H9 (cell line): ENCODE data around the gene ACAA2. TPM values are rescaled to one million over a fixed set of nuclear protein-coding genes. Genes with fewer than 3 reads are reported as not detected.

ENCODE experiments used
- DNase-seq: peaks from one replicate; pipeline ENCODE4 v3.0.0-alpha.2; 2017
- H2AFZ ChIP-seq: one replicate; pipeline ENCODE4 v1.6.1; 2013; ENCODE audit warnings: mild to moderate bottlenecking, low read length, control low read depth, moderate library complexity
- H2AK5ac ChIP-seq: 2 replicates; pipeline ENCODE4 v1.6.1; 2013; ENCODE audit warnings: low read length, control low read depth, mixed read lengths; ENCODE audit not compliant: insufficient read length
- H2BK120ac ChIP-seq: one replicate; pipeline ENCODE4 v1.6.1; 2013; ENCODE audit warnings: low read depth, mild to moderate bottlenecking, low read length, control low read depth, inconsistent platforms; ENCODE audit not compliant: poor library complexity, severe bottlenecking
- H2BK12ac ChIP-seq: 2 replicates; pipeline ENCODE4 v1.6.1; 2013; ENCODE audit warnings: low read length, control low read depth, mixed read lengths, low read depth; ENCODE audit not compliant: insufficient read length
- H2BK15ac ChIP-seq: 2 replicates; pipeline ENCODE4 v1.6.1; 2013; ENCODE audit warnings: low read depth, low read length, control low read depth
- H2BK20ac ChIP-seq: one replicate; pipeline ENCODE4 v1.6.1; 2013; ENCODE audit warnings: low read depth, mild to moderate bottlenecking, low read length, control low read depth, inconsistent platforms; ENCODE audit not compliant: poor library complexity, severe bottlenecking
- H2BK5ac ChIP-seq: 2 replicates; pipeline ENCODE4 v1.6.1; 2013; ENCODE audit warnings: low read length, control low read depth, mixed read lengths; ENCODE audit not compliant: insufficient read length
- H3K14ac ChIP-seq: 2 replicates; pipeline ENCODE4 v1.6.1; 2013; ENCODE audit warnings: low read length, control low read depth; ENCODE audit not compliant: insufficient read depth
- H3K18ac ChIP-seq: 2 replicates; pipeline ENCODE4 v1.6.1; 2013; ENCODE audit warnings: low read depth, mild to moderate bottlenecking, mixed read lengths, low read length, control low read depth; ENCODE audit not compliant: insufficient read length
- H3K23ac ChIP-seq: 2 replicates; pipeline ENCODE4 v1.6.1; 2013; ENCODE audit warnings: low read length, control low read depth, mixed read lengths, low read depth; ENCODE audit not compliant: insufficient read length
- H3K23me2 ChIP-seq: 2 replicates; pipeline ENCODE4 v1.6.1; 2013; ENCODE audit warnings: low read depth, mild to moderate bottlenecking, mixed read lengths, low read length, control low read depth; ENCODE audit not compliant: insufficient read length, poor library complexity, severe bottlenecking
- H3K27ac ChIP-seq: 2 replicates; pipeline ENCODE4 v1.5.1; 2013; ENCODE audit warnings: low read length, control low read depth, mixed read lengths, low read depth; ENCODE audit not compliant: insufficient read length
- H3K27me3 ChIP-seq: 2 replicates; pipeline ENCODE4 v1.6.1; 2013; ENCODE audit warnings: low read length, control low read depth, inconsistent platforms; ENCODE audit not compliant: insufficient read depth
- H3K4ac ChIP-seq: 2 replicates; pipeline ENCODE4 v1.6.1; 2013; ENCODE audit warnings: low read depth, mild to moderate bottlenecking, control low read depth, inconsistent platforms, low read length, moderate library complexity
- H3K4me1 ChIP-seq: 2 replicates; pipeline ENCODE4 v1.6.1; 2013; ENCODE audit warnings: low read length, control low read depth, inconsistent platforms; ENCODE audit not compliant: insufficient read depth
- H3K4me2 ChIP-seq: 2 replicates; pipeline ENCODE4 v1.6.1; 2013; ENCODE audit warnings: low read length, control low read depth, mixed read lengths; ENCODE audit not compliant: insufficient read length, insufficient read depth
- H3K56ac ChIP-seq: 2 replicates; pipeline ENCODE4 v1.6.1; 2013; ENCODE audit warnings: low read depth, mild to moderate bottlenecking, mixed read lengths, low read length, control low read depth; ENCODE audit not compliant: insufficient read length
- H3K79me1 ChIP-seq: 2 replicates; pipeline ENCODE4 v1.6.1; 2013; ENCODE audit warnings: low read depth, mild to moderate bottlenecking, moderate library complexity, low read length, control low read depth, inconsistent platforms; ENCODE audit not compliant: insufficient read depth, poor library complexity, severe bottlenecking
- H3K79me2 ChIP-seq: 2 replicates; pipeline ENCODE4 v1.6.1; 2013; ENCODE audit warnings: low read length, control low read depth, inconsistent platforms; ENCODE audit not compliant: insufficient read depth
- H3K9ac ChIP-seq: 2 replicates; pipeline ENCODE4 v1.6.1; 2013; ENCODE audit warnings: low read length, control low read depth, mixed read lengths; ENCODE audit not compliant: insufficient read length; ENCODE audit errors: extremely low read depth
- H3K9me3 ChIP-seq: one replicate; pipeline ENCODE4 v1.6.1; 2013; ENCODE audit warnings: low read depth, low read length, inconsistent platforms; ENCODE audit not compliant: control insufficient read depth
- H3T11ph ChIP-seq: one replicate; pipeline ENCODE4 v1.6.1; 2013; ENCODE audit warnings: mild to moderate bottlenecking, low read length, control low read depth, inconsistent platforms
- H4K20me1 ChIP-seq: one replicate; pipeline ENCODE4 v1.6.1; 2013; ENCODE audit not compliant: control insufficient read depth, insufficient read length, insufficient read depth
- H4K5ac ChIP-seq: 2 replicates; pipeline ENCODE4 v1.6.1; 2013; ENCODE audit warnings: low read depth, mild to moderate bottlenecking, mixed read lengths, low read length, control low read depth; ENCODE audit not compliant: insufficient read length
- H4K8ac ChIP-seq: replicated peaks from 2 replicates; pipeline ENCODE4 v1.6.1; 2013; ENCODE audit warnings: low read length, control low read depth, mixed read lengths, low read depth; ENCODE audit not compliant: insufficient read length
- H4K91ac ChIP-seq: 2 replicates; pipeline ENCODE4 v1.6.1; 2013; ENCODE audit warnings: low read depth, mild to moderate bottlenecking, moderate library complexity, mixed read lengths, low read length, control low read depth; ENCODE audit not compliant: insufficient read length
- H3K27ac Mint-ChIP-seq, 3 experiments: 2 replicates in 2 of 3; 3 replicates in 1 of 3; pipeline ENCODE4 v1.8.0; 2020 to 2021; ENCODE audit warnings: mixed read lengths in 3 of 3, mild to moderate bottlenecking in 1 of 3, moderate library complexity in 1 of 3
- H3K27me3 Mint-ChIP-seq: 2 replicates; pipeline ENCODE4 v1.8.0; 2021; ENCODE audit warnings: low read depth, mild to moderate bottlenecking, moderate library complexity, mixed read lengths
- H3K36me3 Mint-ChIP-seq, 3 experiments: 2 replicates in 2 of 3; 3 replicates in 1 of 3; pipeline ENCODE4 v1.8.0; 2020 to 2021; ENCODE audit warnings: low read depth in 3 of 3, mixed read lengths in 3 of 3; ENCODE audit not compliant: insufficient read depth in 1 of 3
- H3K4me1 Mint-ChIP-seq, 2 experiments: 2 replicates each; pipeline ENCODE4 v1.8.0; 2020; ENCODE audit warnings: mixed read lengths in 2 of 2
- H3K4me3 Mint-ChIP-seq, 2 experiments: 2 replicates in 1 of 2; 3 replicates in 1 of 2; pipeline ENCODE4 v1.8.0; 2020 to 2021; ENCODE audit warnings: mild to moderate bottlenecking in 2 of 2, mixed read lengths in 2 of 2, moderate library complexity in 1 of 2
- H3K9me3 Mint-ChIP-seq, 2 experiments: 2 replicates in 1 of 2; 3 replicates in 1 of 2; pipeline ENCODE4 v1.8.0; 2020; ENCODE audit warnings: mild to moderate bottlenecking in 2 of 2, mixed read lengths in 2 of 2, moderate library complexity in 1 of 2
- CTCF ChIP-seq: fragments of 200-600 bp; sonication (generic); conservative IDR thresholded peaks from 3 replicates; pipeline ENCODE4 v1.8.0; 2021; ENCODE audit warnings: antibody characterized with exemption, mild to moderate bottlenecking
- WGBS: extraction: QIAGEN DNeasy Blood & Tissue Kit; methylation state at CpG from one replicate; pipeline ENCODE4 v1.1.7; 2013; ENCODE audit warnings: missing lambda C conversion rate, low lambda C conversion rate, mixed read lengths; ENCODE audit not compliant: insufficient read length; ENCODE audit errors: extremely low coverage; 5-methylcytosine and 5-hydroxymethylcytosine counted together
- total RNA-seq: library from RNA; stranded (reverse); gene quantifications from 2 replicates; pipeline ENCODE4 v1.2.1, GENCODE V29; 2021

ACAA2 gene
- total RNA-seq, 1 experiment from 2014 or later = 115 TPM

GRCh38 chr18:49734836-49735235, 78.5 kb downstream of the ACAA2 start:
- Histone ChIP-seq H2BK15ac (no peak overlapping the region), H3K4ac (no peak overlapping the region), H2AFZ (no peak overlapping the region), H4K91ac (no peak overlapping the region), H3K23me2 (no peaks in the 10 kb centered on the region), H3K18ac (no peak overlapping the region), H3K14ac (no peak overlapping the region), H3K9me3 (no peaks in the 10 kb centered on the region), H2BK5ac (no peak overlapping the region), H2BK120ac (no peak overlapping the region), H3K9ac (no peak overlapping the region), H3K56ac (no peak overlapping the region), H2BK20ac (no peak overlapping the region), H2BK12ac (no peak overlapping the region), H3K27me3 (no peaks in the 10 kb centered on the region), H3K79me2 (no peaks in the 10 kb centered on the region), H3K79me1 (no peaks in the 10 kb centered on the region), H4K5ac (no peak overlapping the region), H3K4me1 (0 out of 2 replicates have a peak, but pooled peaks cover 2% of the 10 kb centered on the region), H3K27ac (no peak overlapping the region), H2AK5ac (no peak overlapping the region), H3T11ph (no peak overlapping the region), H3K23ac (no peak overlapping the region), H4K8ac (no peak overlapping the region), H3K4me2 (no peak overlapping the region), H4K20me1 (no peaks in the 10 kb centered on the region)
- H3K9me3 Mint-ChIP-seq = no peaks in the 10 kb centered on the region
- H3K4me1 Mint-ChIP-seq = peaks cover 20 to 26% of the 10 kb centered on the region in 2 experiments
- WGBS = no CpG with 5 or more reads among the region's 4 CpGs
- no peak for TF ChIP-seq CTCF
- H3K27ac Mint-ChIP-seq = no peak overlapping the region
- H3K4me3 Mint-ChIP-seq = no peak overlapping the region
- no peaks in the 10 kb centered on the region for H3K36me3 Mint-ChIP-seq
- H3K27me3 Mint-ChIP-seq = peaks cover 4% of the 10 kb centered on the region; the same call in 1 of the 2 replicates
- no peak for DNase-seq
